ENCODE data around the gene DHRSX. TPM values are rescaled to one million over a fixed set of nuclear protein-coding genes. Genes with fewer than 3 reads are reported as not detected.
"Not testable (repeated sequence)": the region's sequence is repeated elsewhere in the genome, so short reads cannot be mapped to it uniquely, and the experiment has no call there.

The DHRSX gene
- total and polyA plus RNA-seq, 9 of the 15 experiments (the other 6 are each of a cell fraction or from before 2014, with no cell fraction given): 0.59 to 11.0 (median 6.2) TPM

DNA sequence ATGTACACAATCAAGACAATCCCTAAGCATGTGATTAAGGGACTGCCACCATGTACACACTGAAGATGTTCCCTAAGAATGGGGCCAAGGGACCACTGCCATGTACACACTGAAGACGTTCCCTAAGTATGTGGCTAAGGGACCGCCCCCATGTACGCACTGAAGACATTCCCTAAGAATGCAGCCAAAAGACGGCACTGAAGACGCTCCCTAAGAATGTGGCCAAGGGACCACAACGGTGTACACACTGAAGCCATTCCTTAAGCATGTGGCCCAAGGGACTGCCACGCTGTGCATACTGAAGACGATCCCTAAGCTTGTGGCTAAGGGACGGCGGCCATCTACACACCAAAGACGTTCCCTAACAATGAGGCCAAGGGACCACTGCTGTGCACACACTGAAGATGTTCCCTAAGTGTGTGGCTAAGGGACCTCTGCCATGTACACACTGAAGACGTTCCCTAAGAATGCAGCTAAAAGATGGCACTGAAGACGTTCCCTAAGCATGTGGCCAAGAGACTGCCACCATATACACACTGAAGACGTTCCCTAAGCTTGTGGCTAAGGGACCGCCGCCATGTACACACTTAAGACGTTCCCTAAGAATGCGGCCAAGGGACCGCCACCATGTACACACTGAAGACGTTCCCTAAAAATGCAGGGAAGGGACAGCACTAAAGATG is 26.4 kb downstream of the DHRSX start (continued):
- no peak for TF ChIP-seq TSHZ1 (CRISPR knock-in tag; IDR thresholded peaks at IDR 0.05)
- TF ChIP-seq, protein P1, sequence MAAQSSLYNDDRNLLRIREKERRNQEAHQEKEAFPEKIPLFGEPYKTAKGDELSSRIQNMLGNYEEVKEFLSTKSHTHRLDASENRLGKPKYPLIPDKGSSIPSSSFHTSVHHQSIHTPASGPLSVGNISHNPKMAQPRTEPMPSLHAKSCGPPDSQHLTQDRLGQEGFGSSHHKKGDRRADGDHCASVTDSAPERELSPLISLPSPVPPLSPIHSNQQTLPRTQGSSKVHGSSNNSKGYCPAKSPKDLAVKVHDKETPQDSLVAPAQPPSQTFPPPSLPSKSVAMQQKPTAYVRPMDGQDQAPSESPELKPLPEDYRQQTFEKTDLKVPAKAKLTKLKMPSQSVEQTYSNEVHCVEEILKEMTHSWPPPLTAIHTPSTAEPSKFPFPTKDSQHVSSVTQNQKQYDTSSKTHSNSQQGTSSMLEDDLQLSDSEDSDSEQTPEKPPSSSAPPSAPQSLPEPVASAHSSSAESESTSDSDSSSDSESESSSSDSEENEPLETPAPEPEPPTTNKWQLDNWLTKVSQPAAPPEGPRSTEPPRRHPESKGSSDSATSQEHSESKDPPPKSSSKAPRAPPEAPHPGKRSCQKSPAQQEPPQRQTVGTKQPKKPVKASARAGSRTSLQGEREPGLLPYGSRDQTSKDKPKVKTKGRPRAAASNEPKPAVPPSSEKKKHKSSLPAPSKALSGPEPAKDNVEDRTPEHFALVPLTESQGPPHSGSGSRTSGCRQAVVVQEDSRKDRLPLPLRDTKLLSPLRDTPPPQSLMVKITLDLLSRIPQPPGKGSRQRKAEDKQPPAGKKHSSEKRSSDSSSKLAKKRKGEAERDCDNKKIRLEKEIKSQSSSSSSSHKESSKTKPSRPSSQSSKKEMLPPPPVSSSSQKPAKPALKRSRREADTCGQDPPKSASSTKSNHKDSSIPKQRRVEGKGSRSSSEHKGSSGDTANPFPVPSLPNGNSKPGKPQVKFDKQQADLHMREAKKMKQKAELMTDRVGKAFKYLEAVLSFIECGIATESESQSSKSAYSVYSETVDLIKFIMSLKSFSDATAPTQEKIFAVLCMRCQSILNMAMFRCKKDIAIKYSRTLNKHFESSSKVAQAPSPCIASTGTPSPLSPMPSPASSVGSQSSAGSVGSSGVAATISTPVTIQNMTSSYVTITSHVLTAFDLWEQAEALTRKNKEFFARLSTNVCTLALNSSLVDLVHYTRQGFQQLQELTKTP (IDR thresholded peaks at IDR 0.05; ENCODE audit: low read depth in 1 of 2, partially characterized antibody in 2 of 2): peak in 1 of 2 experiments; percentile 23

DNA sequence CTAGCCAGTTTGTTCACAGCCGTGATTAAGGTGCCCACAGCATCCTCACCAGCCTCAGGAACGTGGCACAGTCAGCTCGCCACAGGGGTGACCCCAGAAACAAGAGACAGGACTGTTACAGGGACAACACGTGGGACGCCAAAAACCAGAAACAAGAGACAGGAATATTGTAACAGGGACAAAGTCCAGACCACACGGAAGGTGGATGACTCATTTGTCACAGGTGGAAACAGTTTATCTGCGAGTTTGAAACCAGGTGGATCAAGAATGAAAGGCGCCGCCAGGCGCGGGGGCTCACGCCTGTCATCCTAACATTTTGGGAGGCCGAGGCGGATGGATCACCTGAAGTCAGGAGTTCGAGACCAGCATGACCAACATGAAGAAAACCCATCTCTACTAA is 27.7 kb downstream of the DHRSX start:
- in situ Hi-C loops (cut with MboI); H4K20me1 ChIP-seq (replicated peaks; ENCODE audit: control insufficient read depth, insufficient read depth, low read length); H3K27ac ChIP-seq (ENCODE audit: extremely low read depth, low read depth, low read length); ATAC-seq; H3K4me2 ChIP-seq (ENCODE audit: insufficient read depth, low read length); H3K4me3 ChIP-seq; H2AFZ ChIP-seq (ENCODE audit: low read depth, low read length); H3K9ac ChIP-seq (ENCODE audit: insufficient read depth in 1 of 2, low read depth in 2 of 2, low read length in 2 of 2); H3K9me3 ChIP-seq (replicated peaks; ENCODE audit: control insufficient read depth, insufficient read depth, low read depth, low read length); CTCF ChIA-PET (ENCODE audit: low intra/inter-chr PET ratio); FAIRE-seq; DNase-seq (ENCODE audit: extremely low read depth in 1 of 4, low spot score in 3 of 4); POLR2A ChIA-PET; H3K36me3 ChIP-seq (ENCODE audit: control insufficient read depth, insufficient read depth, low read length); BruUV-seq (replicated peaks); H3K9me1 ChIP-seq (ENCODE audit: control insufficient read depth, insufficient read depth, low read length); H3K79me2 ChIP-seq (ENCODE audit: control insufficient read depth, insufficient read depth, low read length); intact Hi-C loops (cut with micrococcal nuclease); H3K27me3 ChIP-seq (ENCODE audit: control insufficient read depth in 2 of 2, insufficient read depth in 2 of 2, low read length in 2 of 2): not testable (repeated sequence)
- WGBS (ENCODE audit: insufficient coverage, low coverage, missing lambda C conversion rate): 69% methylated on average over 11 of the region's 15 CpGs
- peaks cover 0 to 13% of the 10 kb centered on the region in 2 experiments; a peak in 3 of 5 replicates for H3K4me1 ChIP-seq (replicated peaks in 1 of 2; ENCODE audit: control insufficient read depth in 2 of 2, insufficient read depth in 2 of 2, low read length in 2 of 2)
